HS-5 (cell line): Measurements from ENCODE around the gene CHRNA4.

Experiments
- DNase-seq: peaks from one replicate; pipeline ENCODE4 v3.0.0-alpha.2; 2012; ENCODE audit warnings: low read depth

The CHRNA4 gene

DNA sequence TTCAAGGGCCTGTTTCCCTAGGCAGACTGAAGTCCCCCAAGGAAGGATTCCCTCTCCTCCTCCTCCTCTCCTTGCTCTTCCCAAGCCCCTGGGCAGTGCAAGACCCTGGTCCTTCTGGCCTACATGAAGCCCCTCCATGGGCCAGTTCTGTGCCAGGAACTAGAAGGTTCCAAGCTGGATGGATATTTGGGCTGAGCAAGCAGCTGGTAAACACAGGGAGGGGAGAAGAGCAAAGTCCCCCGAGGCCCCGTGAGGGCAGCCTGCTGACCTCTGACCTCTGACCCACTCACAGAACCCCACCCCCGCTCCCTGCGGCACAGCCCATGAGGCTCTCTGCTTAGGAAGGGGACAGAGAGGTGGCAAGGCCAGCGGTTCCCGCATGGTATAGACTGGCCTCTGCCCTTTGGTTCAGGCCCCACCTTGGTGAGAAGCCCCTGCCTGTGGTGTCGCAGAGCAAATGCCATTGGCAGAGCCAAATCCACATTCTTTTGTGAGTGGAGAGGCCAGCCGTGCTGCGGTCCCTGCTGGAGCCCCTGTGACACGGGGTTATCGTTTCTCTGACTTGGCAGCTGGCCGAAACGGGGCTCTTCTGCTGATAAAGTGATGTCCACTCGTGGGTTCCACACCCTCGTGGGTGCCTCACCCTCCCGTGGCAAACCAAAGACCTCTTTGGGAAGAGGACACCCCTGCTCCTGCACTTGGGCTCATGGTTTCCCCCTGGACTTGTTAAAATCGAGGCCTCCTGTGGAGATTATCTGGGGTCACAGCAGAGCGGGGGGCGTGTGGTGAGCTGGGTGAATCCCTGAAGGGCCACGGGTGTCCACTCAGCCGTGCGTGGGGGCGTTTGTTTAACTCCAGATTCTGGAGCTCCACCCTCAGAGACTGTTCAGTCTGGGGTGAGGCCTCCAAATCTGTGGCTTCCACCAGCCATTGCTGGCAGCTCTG lies 2.1 kb upstream of the CHRNA4 start:
- no peak for DNase-seq

DNA sequence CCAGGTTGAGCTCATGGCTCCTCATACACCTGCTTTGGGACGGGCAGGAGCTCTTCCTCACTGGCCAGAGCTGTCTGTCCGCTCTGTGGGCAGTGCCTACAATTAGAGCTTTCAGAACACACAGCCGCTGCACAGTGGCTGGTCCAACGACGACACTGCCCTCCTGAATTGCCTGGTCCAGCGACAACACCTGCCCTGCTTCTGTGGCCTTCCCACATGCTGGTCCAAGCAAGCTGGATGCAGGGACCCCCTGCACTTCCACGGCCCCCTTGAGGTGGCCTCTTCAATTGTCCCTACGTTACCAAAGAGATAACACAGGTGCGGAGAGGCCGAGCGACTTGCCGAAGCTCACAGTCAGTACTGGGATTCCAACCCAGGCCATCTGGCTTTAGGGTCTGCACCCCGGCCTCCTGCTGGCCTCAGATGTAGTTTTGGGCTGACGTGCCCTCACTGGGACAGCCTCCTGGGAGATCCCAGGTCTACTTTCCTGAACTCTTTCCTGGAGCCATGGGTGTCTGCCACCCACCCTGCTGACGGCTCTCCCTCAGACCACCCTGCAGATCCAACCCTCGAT lies 1.4 kb upstream of the CHRNA4 start:
- no peak for DNase-seq

- DNase-seq: no peak
Observed at GRCh38 chr20:63361519-63362435, 628 bp upstream of the CHRNA4 start.

GRCh38 chr20:63359937-63360849 lies 956 bp downstream of the CHRNA4 start:
- DNase-seq: no peak

- DNase-seq: no peak
Observed at GRCh38 chr20:63359164-63359934, 1.8 kb downstream of the CHRNA4 start.

- no peak for DNase-seq
Observed at GRCh38 chr20:63357921-63358905, 2.9 kb downstream of the CHRNA4 start.

DNA sequence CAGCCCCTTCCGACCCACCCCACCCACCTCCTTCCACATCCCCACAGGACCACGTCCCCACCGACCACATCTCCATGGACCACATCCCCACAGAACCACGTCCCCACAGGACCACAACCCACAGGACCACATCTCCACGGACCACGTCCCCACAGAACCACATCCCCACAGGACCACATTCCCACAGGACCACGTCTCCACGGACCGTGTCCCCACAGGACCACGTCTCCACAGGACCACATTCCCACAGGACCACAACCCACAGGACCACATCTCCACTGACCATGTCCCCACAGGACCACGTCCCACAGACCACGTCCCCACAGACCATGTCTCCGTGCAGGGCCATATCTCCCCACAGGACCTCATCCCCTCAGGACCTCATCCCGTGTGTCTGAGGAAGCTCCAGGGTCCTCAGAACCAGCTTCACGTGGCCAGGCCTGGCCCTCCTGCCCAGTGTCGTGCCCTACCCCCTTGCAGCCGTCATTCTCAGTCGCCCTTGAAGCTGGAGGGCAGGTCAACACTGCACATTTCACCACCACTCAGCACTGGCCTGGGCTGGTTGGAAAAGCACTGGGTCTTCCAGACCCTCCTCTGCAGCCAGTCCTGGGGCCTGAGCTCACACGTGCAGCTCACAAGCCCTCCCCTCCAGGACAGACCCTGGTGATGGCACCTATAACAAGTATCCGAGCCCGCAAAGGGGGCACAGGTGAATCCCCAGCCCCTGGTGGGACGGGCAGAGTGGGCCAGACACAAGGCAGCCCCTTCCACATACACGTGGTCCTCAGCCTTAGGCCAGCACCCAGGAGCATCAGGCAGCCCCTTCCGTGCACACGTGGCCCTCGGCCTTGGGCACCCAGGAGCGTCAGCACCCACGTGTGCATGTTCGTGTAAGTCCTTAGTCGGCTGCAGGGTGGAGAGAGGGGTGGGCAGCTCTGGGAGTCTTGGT lies 3.9 kb downstream of the CHRNA4 start:
- DNase-seq: no peak

DNA sequence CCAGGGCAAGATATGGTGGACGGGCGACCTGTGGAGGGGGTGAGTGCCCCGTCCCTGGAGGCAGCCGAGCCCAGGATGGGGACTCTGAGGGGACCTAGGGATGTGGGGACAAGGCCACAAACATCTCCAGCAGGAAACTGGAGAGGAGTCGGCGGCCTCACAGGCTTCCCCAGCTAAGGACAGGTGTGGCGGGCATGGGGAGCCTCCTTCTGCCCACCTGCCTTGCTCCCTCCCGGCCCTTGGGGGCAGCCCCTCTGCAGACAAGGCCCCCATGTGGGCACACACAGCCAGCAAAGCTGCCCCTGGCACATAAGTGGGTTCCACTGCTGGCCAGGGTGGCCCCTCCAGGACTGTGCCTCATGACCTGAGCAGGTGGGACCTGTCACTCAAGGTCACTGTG lies 4.6 kb downstream of the CHRNA4 start:
- DNase-seq: no peak

- no peak for DNase-seq
Observed at GRCh38 chr20:63355781-63356295, 5.3 kb downstream of the CHRNA4 start.

DNA sequence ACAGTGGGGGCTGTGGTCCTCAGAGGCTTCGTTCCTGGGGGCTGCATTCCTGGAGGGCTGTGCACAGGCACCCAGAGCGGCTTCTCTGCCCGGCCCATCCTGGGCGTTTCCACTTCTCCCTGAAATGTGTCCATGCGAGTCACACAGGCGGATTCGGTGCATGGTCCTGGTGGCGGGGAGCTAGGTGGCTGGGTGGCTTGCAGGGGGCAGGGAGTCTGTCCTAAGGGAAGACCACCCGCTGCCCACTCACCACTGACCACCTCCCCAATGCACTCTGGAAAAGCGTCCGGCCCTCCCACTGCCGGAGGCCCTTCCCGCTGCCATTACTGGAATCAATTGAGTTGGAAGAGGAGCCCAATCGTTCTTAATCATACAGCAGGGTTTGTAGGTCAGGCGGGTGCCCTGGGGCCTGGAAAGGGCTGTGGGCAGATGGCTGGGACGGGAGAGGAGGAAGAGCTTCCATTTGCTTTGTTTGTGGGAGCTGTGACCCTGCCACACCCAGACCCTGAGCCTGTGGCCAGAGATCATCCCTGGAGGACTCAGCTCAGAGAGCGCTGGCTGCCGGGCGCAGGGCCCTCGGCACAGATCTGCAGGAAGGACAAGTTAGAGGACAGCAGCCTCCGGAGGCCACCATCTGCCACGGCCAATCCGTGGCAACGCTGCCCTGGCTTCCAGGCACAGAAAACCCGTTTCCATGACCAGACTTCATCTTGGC lies 6.4 kb downstream of the CHRNA4 start:
- no peak for DNase-seq

DNA sequence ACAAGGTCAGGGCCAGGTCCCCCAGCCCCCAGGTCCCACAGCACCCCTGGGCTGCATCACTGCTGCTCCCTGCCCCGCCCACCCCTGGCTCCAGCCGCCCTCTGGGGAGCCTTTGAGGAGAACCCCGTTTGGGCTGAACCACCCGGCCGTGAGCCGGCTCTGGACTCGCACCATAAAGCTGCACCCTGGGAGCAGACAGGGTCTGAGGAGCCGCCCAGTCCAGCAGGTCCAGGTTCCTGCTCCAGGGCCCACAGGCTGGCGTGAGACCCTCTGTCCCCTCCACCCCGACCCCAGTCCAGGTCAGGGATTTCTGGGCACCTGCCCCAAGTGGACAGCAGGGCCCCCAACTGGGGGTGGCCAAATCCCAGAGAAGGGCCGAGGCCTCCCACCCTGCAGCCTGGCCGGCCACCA lies 8.3 kb downstream of the CHRNA4 start:
- DNase-seq: no peak

GRCh38 chr20:63351811-63352591 lies 9.1 kb downstream of the CHRNA4 start:
- DNase-seq: no peak

GRCh38 chr20:63351326-63351700 lies 9.8 kb downstream of the CHRNA4 start:
- no peak for DNase-seq

DNA sequence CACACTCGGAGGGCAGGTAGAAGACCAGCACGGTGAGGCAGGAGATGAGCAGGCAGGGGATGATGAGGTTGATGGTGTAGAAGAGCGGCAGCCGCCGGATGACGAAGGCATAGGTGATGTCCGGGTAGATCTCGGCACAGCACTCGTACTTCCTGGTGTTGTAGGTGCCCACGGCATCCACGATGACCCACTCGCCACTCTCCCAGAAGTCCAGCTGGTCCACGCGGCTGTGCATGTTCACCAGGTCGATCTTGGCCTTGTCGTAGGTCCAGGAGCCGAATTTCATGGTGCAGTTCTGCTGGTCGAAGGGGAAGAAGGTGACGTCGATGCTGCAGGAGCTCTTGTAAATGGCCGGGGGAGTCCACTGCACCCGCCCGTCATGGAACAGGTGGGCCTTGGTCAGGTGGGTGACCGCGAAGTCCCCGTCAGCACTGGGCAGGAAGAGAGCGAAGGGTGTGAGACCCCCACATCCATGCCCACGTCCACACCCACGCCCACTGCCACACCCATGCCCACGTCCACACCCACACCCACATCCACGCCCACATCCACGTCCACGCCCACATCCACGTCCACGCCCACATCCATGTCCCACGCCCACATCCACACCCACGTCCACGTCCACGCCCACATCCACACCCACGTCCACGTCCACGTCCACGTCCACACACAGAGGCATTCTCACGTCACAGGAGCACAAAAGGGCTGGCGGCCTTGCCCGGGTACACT lies 10.4 kb downstream of the CHRNA4 start:
- no peak for DNase-seq

DNA sequence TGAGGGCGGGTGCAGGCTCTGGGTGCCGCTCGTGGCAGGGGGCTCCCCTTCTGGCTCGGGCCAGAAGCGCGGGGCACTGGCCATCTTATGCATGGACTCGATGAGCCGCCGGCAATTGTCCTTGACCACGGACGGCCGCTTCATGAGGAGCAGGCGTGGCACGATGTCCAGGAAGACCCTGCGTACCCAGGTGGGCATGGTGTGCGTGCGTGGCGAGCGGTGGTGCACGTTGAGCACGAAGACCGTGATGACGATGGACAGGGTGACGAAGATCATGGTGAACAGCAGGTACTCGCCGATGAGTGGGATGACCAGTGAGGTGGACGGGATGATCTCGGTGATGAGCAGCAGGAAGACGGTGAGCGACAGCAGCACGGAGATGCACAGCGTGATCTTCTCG lies 11.0 kb downstream of the CHRNA4 start:
- DNase-seq: no peak

DNA sequence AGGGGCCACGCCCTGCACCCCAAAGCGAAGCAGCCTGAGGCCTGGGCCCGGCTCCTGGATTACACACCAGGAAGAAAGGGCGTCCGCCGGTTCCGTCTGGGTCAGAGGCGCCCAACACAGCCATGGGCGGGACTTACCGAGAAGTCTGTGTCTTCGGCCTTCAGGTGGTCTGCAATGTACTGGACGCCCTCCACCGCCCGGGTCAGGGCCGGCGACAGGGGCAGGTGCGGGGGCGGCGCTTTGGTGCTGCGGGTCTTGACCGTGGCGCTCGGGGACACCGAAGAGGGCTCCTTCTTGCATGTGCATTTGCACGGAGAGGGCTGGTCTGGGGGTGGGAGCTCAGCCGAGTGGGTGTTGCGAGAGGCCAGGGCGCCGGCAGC lies 11.6 kb downstream of the CHRNA4 start:
- DNase-seq: no peak
